Central memory CD4-positive, alpha-beta T cell (primary cell): ENCODE data around the gene ASB18.
"Not testable (repeated sequence)": the region's sequence is repeated elsewhere in the genome, so short reads cannot be mapped to it uniquely, and the experiment has no call there.

ENCODE experiments used
- DNase-seq: peaks from one replicate; pipeline ENCODE4 v3.0.0; 2022

ASB18 gene

GRCh38 chr2:236284208-236284607 lies 20.0 kb upstream of the ASB18 start:
- no peak for DNase-seq

GRCh38 chr2:236282406-236282805 lies 18.2 kb upstream of the ASB18 start:
- no peak for DNase-seq

- DNase-seq = no peak
Observed at GRCh38 chr2:236281423-236281822, 17.2 kb upstream of the ASB18 start.

- no peak for DNase-seq
Observed at GRCh38 chr2:236273126-236273525, 8.9 kb upstream of the ASB18 start.

GRCh38 chr2:236271851-236272250 lies 7.6 kb upstream of the ASB18 start:
- no peak for DNase-seq

- DNase-seq = not testable (repeated sequence)
Observed at GRCh38 chr2:236269876-236270275, 5.7 kb upstream of the ASB18 start.

GRCh38 chr2:236265675-236266074 lies 1.5 kb upstream of the ASB18 start:
- DNase-seq = no peak

- DNase-seq = no peak
Observed at GRCh38 chr2:236262238-236262637, 2.0 kb downstream of the ASB18 start.

- DNase-seq = no peak
Observed at GRCh38 chr2:236261452-236261851, 2.8 kb downstream of the ASB18 start.

- no peak for DNase-seq
Observed at GRCh38 chr2:236259371-236259770, 4.8 kb downstream of the ASB18 start.

GRCh38 chr2:236257575-236257974 lies 6.6 kb downstream of the ASB18 start:
- no peak for DNase-seq

- DNase-seq = no peak
Observed at GRCh38 chr2:236257136-236257535, 7.1 kb downstream of the ASB18 start.

GRCh38 chr2:236256366-236256985 lies 7.7 kb downstream of the ASB18 start:
- no peak for DNase-seq

- no peak for DNase-seq
Observed at GRCh38 chr2:236254674-236255073, 9.5 kb downstream of the ASB18 start.

GRCh38 chr2:236254001-236254400 lies 10.2 kb downstream of the ASB18 start:
- DNase-seq = no peak

- no peak for DNase-seq
Observed at GRCh38 chr2:236252602-236253001, 11.6 kb downstream of the ASB18 start.

GRCh38 chr2:236250909-236251579 lies 13.2 kb downstream of the ASB18 start:
- no peak for DNase-seq

- no peak for DNase-seq
Observed at GRCh38 chr2:236250286-236250685, 13.9 kb downstream of the ASB18 start.

- no peak for DNase-seq
Observed at GRCh38 chr2:236249066-236249465, 15.1 kb downstream of the ASB18 start.

GRCh38 chr2:236246711-236247246 lies 17.4 kb downstream of the ASB18 start:
- no peak for DNase-seq

GRCh38 chr2:236244256-236244655 lies 19.9 kb downstream of the ASB18 start:
- no peak for DNase-seq

GRCh38 chr2:236242057-236242495 lies 22.1 kb downstream of the ASB18 start:
- no peak for DNase-seq

GRCh38 chr2:236241181-236242056 lies 22.8 kb downstream of the ASB18 start:
- DNase-seq = no peak
